WTC11 (cell line): ENCODE measurements around the gene EREG. TPM values are rescaled to one million over a fixed set of nuclear protein-coding genes. Genes with fewer than 3 reads are reported as not detected.
"Not testable (repeated sequence)": the region's sequence is repeated elsewhere in the genome, so short reads cannot be mapped to it uniquely, and the experiment has no call there.

ENCODE experiments used
- ATAC-seq: fragments of 200-7000 bp; cut with Tn5 transposase; 2 replicates; pipeline ENCODE4 v1.10.0; 2021; ENCODE audit warnings: mild to moderate bottlenecking, moderate library complexity
- CTCF ChIA-PET: fragments of 300-600 bp; sonication (Branson Sonifier 250); formaldehyde crosslinking; loops from one replicate; lab custom pipeline; 2021; ENCODE audit warnings: antibody characterized with exemption; lab: Charles Lee
- POLR2A ChIA-PET: fragments of 350-600 bp; sonication (Branson Sonifier 250); formaldehyde crosslinking; loops from one replicate; lab custom pipeline; 2021; ENCODE audit warnings: antibody characterized with exemption; lab: Charles Lee
- DNase-seq: peaks from one replicate; pipeline ENCODE4 v3.0.0; 2021; ENCODE audit warnings: low spot score
- H3K27ac Mint-ChIP-seq: 2 replicates; pipeline ENCODE4 v1.8.0; 2021; ENCODE audit warnings: mixed read lengths
- H3K27me3 Mint-ChIP-seq: 2 replicates; pipeline ENCODE4 v1.8.0; 2021; ENCODE audit warnings: low read depth, mild to moderate bottlenecking, moderate library complexity, mixed read lengths
- H3K36me3 Mint-ChIP-seq: 2 replicates; pipeline ENCODE4 v1.8.0; 2021; ENCODE audit warnings: mixed read lengths
- H3K4me1 Mint-ChIP-seq: 2 replicates; pipeline ENCODE4 v1.8.0; 2022; ENCODE audit warnings: mixed read lengths
- H3K4me3 Mint-ChIP-seq: 2 replicates; pipeline ENCODE4 v1.8.0; 2021; ENCODE audit warnings: mild to moderate bottlenecking, moderate library complexity, mixed read lengths
- H3K9me3 Mint-ChIP-seq: 2 replicates; pipeline ENCODE4 v1.8.0; 2021; ENCODE audit warnings: mixed read lengths
- FOXP1 ChIP-seq: sonication (generic); formaldehyde crosslinking; IDR thresholded peaks from 2 replicates; pipeline ENCODE4 v1.8.0; 2022; ENCODE audit warnings: missing genetic modification reagents, mild to moderate bottlenecking, moderate library complexity, borderline replicate concordance
- GTF2I ChIP-seq: fragments of 250-450 bp; sonication (Bioruptor Pico); conservative IDR thresholded peaks from 2 replicates; pipeline ENCODE4 v1.4.0; 2021; ENCODE audit warnings: mild to moderate bottlenecking
- NFATC4 ChIP-seq: fragments of 250-450 bp; sonication (Bioruptor Pico); IDR thresholded peaks from 2 replicates; pipeline ENCODE4 v1.9.0; 2021; ENCODE audit warnings: mild to moderate bottlenecking
- NFYB ChIP-seq: sonication (generic); formaldehyde crosslinking; conservative IDR thresholded peaks from 2 replicates; pipeline ENCODE4 v1.8.0; 2022; ENCODE audit warnings: low read depth, missing genetic modification reagents
- NR2C2 ChIP-seq: sonication (generic); formaldehyde crosslinking; IDR thresholded peaks from 2 replicates; pipeline ENCODE4 v1.8.0; 2022; ENCODE audit warnings: mild to moderate bottlenecking, missing genetic modification reagents
- TEAD1 ChIP-seq: sonication (generic); formaldehyde crosslinking; IDR thresholded peaks from 2 replicates; pipeline ENCODE4 v1.8.0; 2022; ENCODE audit warnings: mild to moderate bottlenecking, missing genetic modification reagents
- ZBTB21 ChIP-seq: sonication (generic); formaldehyde crosslinking; IDR thresholded peaks from 2 replicates; pipeline ENCODE4 v1.8.1; 2023; ENCODE audit warnings: mild to moderate bottlenecking, missing genetic modification reagents, borderline replicate concordance
- ZNF263 ChIP-seq: sonication (generic); formaldehyde crosslinking; IDR thresholded peaks from 2 replicates; pipeline ENCODE4 v1.8.1; 2022; ENCODE audit warnings: low read depth, mild to moderate bottlenecking, moderate library complexity, missing genetic modification reagents
- ZNF423 ChIP-seq: fragments of 250-450 bp; sonication (Bioruptor Pico); IDR thresholded peaks from 2 replicates; pipeline ENCODE4 v2.1.2; 2022; ENCODE audit warnings: mild to moderate bottlenecking, moderate library complexity
- total RNA-seq: library from RNA; stranded (reverse); gene quantifications from 3 replicates; pipeline ENCODE4 v1.2.3, GENCODE V29; 2021
- TF ChIP-seq, protein P1 (sequence below): sonication (generic); formaldehyde crosslinking; IDR thresholded peaks from 2 replicates; pipeline ENCODE4 v1.8.1; 2022; ENCODE audit warnings: low read depth, missing genetic modification reagents, borderline replicate concordance
- TF ChIP-seq, protein P2 (sequence below): fragments of 250-450 bp; sonication (Bioruptor Pico); conservative IDR thresholded peaks from 2 replicates; pipeline ENCODE4 v1.9.0; 2021; ENCODE audit warnings: mild to moderate bottlenecking

EREG gene
- total RNA-seq, 1 experiment from 2014 or later = 0.09 TPM

DNA sequence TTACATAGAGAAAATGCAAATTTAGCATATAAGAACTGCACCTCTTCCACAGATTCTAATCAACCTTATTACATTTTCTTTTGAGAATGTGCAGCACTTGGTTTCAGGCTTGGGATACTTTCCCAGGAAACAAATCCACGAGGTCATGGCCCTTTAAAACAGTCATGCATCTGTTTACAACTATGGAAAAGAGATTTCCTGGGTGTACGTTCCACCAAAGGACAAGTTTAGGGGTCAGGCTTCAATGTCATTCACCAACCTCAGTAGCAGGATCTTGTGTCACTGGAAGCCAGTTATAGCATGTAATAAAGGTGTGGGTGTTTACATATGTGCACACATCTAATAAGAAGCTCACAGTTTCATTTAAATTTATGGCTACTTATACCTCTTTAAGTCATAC, 30.7 kb downstream of the EREG start:
- no peak for ATAC-seq
- DNase-seq = no peak
- CTCF ChIA-PET = no interaction called here

DNA sequence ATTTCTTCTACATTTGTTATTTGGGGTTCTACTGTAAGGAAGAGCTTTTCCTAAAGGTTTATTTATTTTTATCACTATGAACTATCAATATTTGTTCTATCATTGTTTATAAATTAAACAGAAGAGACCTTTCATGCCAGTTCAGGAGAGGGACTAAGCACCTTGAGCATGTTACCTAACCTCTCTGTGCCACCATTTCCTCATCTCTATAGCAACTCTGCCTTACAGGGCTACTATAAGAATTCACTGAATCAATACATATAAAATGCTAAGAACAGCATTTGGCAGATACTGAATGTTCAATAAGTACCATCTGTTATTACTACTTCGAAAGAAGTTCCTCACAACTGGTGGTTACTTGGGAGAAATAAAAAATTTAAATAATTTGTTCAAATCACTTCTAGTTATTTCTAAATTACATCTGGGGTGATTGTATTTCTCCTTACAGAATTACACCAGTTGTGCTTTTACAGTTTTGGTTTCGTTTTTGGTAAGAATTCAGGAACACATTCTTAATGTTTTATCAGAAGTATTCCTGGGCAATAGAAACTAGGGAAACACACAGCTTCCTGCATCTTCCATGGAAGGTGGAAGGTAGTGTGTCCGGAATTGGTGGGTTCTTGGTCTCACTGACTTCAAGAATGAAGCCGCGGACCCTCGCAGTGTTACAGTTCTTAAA, 32.9 kb downstream of the EREG start:
- TF ChIP-seq ZBTB21 (CRISPR knock-in tag) = no peak
- TF ChIP-seq NFYB (CRISPR knock-in tag) = no peak
- TF ChIP-seq TEAD1 (CRISPR knock-in tag) = no peak
- no peak for TF ChIP-seq NR2C2 (CRISPR knock-in tag)
- no peak for TF ChIP-seq GTF2I
- TF ChIP-seq NFATC4 (CRISPR knock-in tag) = no peak
- TF ChIP-seq ZNF423 (CRISPR knock-in tag) = no peak
- TF ChIP-seq, protein P1, sequence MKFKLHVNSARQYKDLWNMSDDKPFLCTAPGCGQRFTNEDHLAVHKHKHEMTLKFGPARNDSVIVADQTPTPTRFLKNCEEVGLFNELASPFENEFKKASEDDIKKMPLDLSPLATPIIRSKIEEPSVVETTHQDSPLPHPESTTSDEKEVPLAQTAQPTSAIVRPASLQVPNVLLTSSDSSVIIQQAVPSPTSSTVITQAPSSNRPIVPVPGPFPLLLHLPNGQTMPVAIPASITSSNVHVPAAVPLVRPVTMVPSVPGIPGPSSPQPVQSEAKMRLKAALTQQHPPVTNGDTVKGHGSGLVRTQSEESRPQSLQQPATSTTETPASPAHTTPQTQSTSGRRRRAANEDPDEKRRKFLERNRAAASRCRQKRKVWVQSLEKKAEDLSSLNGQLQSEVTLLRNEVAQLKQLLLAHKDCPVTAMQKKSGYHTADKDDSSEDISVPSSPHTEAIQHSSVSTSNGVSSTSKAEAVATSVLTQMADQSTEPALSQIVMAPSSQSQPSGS (CRISPR knock-in tag) = no peak
- peaks cover 10% of the 10 kb centered on the region for H3K9me3 Mint-ChIP-seq
- no peaks in the 10 kb centered on the region for H3K36me3 Mint-ChIP-seq
- DNase-seq (no peak), ATAC-seq (no peak)
- POLR2A ChIA-PET = no interaction called here
- no peak overlapping the region for H3K27ac Mint-ChIP-seq
- no peak overlapping the region for H3K4me3 Mint-ChIP-seq
- CTCF ChIA-PET = interaction anchor here (1.0 kb wide), 1 partner anchor 273 kb away, joined by 3 read pairs; no protein-coding TSS in a partner anchor
- H3K4me1 Mint-ChIP-seq = no peaks in the 10 kb centered on the region
- no peaks in the 10 kb centered on the region for H3K27me3 Mint-ChIP-seq

More for the DNA sequence above, 30.7 kb downstream of the EREG start:
- Mint-ChIP-seq H3K9me3 (peaks cover 10% of the 10 kb centered on the region), H3K4me1 (no peaks in the 10 kb centered on the region), H3K4me3 (no peak overlapping the region), H3K27me3 (no peaks in the 10 kb centered on the region), H3K27ac (no peak overlapping the region), H3K36me3 (no peaks in the 10 kb centered on the region)
- POLR2A ChIA-PET = no interaction called here
- TF ChIP-seq ZNF263 (no peak), FOXP1 (CRISPR knock-in tag) (no peak)

DNA sequence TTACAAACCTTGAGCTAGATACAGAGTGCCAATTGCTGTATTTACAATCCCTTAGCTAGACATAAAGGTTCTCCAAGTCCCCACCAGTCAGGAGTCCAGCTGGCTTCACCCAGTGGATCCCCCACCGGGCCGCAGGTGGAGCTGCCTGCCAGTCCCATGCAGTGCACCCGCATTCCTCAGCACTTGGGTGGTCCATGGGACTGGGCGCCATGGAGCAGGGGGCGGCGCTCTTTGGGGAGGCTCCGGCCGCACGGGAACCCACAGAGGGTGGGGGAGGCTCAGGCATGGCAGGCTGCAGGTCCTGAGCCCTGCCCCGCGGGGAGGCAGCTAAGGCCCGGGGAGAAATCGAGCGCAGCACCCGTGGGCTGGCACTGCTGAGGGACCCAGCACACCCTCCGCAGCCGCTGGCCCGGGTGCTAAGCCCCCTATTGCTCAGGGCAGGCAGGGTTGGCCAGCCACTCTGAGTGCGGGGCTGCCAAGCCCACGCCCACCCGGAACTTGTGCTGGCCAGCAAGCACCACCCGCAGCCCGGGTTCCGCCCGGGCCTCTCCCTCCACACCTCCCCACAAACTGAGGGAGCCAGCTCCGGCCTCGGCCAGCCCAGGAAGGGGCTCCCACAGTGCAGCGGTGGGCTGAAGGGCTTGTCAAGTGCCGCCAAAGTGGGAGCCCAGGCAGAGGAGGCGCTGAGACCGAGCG, 34.1 kb downstream of the EREG start:
- H3K9me3 Mint-ChIP-seq, POLR2A ChIA-PET, ATAC-seq, H3K27me3 Mint-ChIP-seq, H3K4me1 Mint-ChIP-seq, H3K27ac Mint-ChIP-seq, H3K4me3 Mint-ChIP-seq, H3K36me3 Mint-ChIP-seq: not testable (repeated sequence)
- CTCF ChIA-PET = interaction anchor here (1.0 to 1.5 kb wide), 2 partner anchors 11 to 272 kb away, joined by 3 to 5 read pairs; no protein-coding TSS in a partner anchor
- peak; percentile 18 for DNase-seq

DNA sequence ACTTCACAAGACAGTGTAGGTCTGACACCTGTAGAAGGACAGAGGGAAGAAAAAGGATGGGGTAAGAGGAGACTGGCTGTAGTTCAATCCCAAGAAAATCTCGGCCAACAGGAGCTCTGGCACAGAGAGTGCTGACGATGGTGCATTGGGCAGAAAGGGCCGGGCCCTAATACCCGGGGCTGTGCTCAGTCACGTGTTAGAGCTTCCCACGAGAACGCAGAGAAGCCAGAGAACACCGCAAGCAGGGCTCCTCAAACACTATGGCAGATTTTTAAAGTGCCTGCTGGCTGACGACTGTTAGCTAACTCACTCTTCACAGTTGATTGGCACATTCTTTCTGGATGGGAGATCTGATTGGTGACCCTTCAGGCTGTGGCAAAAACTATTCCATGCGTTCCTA, 35.5 kb downstream of the EREG start:
- Mint-ChIP-seq H3K27me3 (no peaks in the 10 kb centered on the region), H3K27ac (no peak overlapping the region), H3K36me3 (no peaks in the 10 kb centered on the region), H3K9me3 (peaks cover 10% of the 10 kb centered on the region), H3K4me3 (no peak overlapping the region), H3K4me1 (no peaks in the 10 kb centered on the region)
- ATAC-seq = peak; percentile 66
- DNase-seq = no peak
- CTCF ChIA-PET = interaction anchor here (0.7 to 1.5 kb wide), 2 partner anchors 10 to 172 kb away, joined by 3 to 5 read pairs; no protein-coding TSS in a partner anchor
- TF ChIP-seq, protein P2, sequence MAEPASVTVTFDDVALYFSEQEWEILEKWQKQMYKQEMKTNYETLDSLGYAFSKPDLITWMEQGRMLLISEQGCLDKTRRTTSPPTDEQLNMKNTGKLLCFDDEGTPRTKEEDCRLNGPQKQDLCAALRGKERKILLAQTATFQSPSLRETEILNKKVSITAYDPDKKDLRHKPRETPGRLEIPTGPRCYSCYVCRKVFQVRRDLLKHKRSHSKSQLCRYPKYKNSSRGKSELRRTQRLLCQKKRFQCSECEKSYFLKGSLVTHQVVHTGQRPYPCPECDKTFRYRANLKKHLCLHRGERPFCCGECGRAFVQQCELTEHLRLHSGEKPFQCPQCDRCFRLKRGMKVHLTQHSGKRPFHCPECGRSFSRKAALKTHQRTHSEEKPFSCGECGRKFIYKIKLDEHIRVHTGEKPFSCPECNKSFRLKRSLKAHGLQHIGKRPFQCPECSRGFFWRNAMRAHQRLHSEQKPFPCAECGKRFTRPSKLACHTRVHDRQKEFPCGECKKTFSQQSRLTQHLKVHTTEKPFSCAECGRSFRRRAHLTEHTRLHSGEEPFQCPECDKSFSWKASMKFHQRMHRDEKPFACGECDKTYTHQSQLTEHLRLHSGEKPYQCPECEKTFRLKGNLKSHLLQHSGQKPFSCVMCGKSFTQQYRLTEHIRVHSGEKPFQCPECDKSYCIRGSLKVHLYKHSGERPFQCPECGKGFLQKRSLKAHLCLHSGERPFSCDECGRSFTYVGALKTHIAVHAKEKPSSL (CRISPR knock-in tag) = no peak
- POLR2A ChIA-PET = no interaction called here
